ENCODE data around the gene WASF2.
A peak's percentile ranks its signal among the peaks of the same experiment; 100 is the strongest.

Gene WASF2

DNA sequence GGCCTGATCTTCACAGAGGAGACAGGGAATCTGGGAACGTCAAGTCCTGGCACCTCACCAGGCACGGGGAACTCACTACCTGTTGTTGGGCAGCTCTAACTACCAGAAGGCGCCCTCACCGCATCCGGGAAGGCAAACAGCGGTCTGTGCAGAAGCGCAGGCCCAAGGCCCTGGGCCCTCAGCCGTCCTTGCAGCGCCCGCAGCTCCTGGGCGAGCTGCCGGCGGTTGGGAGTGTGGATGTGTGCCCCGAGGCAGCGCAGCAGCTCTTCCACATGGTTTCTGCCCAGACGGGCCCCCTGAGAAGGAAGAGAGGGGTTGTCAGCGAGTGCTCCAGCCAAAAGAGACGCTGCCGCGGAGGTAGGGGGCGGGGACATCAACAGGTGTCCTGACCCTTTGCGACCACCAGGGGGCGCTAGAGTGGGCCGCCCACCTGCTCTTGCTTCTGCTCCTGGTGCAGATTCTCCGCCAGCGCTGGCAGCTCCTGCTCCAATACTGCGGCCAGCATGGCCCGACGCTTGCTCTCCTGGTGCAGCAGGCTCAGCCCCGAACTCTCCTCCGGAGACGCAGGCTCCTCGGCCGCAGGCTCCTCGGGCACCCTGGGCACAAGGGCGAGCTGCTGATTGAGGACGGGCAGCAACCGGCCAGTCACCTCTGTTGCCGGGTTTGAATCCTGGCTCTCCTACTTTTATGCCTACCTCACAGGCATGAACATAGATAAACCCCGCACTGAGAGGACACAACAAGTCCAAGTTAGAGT, 132.5 kb downstream of the WASF2 start:
- DNase-seq (ENCODE audit: low read depth), result peak; percentile 74

- DNase-seq (ENCODE audit: low read depth), result no peak
Observed at GRCh38 chr1:27356619-27357280, 133.2 kb downstream of the WASF2 start.

DNA sequence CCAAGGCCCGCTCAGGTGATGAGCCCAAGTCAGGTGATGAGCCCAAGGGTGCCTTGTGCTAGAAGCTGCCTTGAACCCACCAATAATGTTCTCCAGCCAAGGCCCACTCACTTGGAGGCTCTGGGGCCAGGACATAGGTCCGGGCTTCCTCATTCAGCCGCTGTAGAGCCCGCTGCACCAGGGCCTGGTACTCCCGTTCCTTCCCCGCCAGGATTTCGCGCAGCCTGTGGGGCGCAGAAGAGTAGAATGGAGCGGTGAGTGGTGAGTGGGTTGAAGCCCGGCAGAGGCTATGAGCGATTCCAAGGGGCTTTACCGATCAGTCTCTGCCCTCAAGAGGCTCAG, 133.7 kb downstream of the WASF2 start:
- DNase-seq (ENCODE audit: low read depth), result no peak

- DNase-seq (ENCODE audit: low read depth), result no peak
Observed at GRCh38 chr1:27355683-27356082, 134.3 kb downstream of the WASF2 start.
